ENCODE data around the gene NCOA3.
A peak's percentile ranks its signal among the peaks of the same experiment; 100 is the strongest.
"Not testable (repeated sequence)": the region's sequence is repeated elsewhere in the genome, so short reads cannot be mapped to it uniquely, and the experiment has no call there.

NCOA3 gene

DNA sequence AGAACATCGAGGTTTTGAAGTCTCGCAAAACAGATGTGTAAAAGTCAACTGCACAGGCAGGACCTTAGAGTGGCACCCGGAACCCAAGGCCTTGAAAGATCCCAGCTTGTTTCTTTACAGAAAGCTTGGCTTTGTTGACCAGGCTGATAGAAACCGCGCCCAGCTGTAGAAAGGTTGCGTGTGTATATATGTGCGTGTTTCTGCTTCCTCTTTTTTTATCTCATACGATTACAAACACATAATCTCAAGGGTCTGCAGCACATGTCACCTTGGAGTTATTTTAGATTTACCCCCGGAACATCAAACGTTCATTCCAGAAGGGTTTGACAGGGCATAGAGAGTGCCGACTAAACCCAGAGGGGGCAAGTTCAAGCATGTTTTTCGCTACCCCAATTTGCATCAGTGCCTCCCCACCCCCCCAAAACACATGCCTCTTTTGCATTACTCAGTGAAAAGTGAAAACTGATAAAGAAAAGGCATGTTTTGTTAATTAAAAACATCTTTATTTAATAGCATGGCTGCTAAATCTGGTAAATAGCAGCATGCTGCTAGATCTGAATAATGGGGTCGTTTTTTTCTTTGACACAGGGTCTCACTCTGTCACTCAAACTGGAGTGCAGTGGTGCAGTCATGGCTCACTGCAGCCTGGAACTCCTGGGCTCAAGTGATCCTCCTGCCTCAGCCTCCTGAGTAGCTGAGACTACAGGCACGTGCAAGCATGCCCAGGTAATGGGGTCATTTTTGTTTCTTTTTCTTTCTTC is 33.2 kb upstream of the NCOA3 start:
- no peak for DNase-seq

DNA sequence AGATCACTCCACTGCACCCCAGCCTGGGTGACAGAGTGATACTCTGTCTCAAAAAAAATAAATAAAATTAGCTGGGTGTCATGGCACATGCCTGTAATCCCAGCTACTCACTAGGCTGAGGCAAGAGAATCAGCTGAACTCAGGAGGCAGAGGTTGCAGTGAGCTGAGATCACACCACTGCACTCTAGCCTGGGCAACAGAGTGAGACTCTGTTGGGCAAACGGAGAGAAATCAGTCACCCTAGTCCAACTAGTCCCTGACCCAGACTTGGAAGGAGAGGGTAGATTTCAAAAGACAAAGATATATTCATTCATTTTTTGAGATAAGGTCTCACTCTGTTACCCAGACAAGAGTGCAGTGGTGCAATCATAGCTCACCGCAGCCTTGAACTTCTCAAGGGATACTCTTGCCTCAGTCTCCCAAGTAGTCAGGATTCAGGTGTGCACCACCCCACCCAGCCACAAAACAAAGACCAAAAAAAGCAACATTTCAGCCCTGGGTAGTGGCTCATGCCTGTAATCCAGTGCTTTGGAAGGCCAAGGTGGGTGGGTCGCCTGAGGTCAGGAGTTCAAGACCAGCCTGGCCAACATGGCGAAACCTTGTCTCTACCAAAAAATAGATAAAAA is 26.2 kb upstream of the NCOA3 start:
- DNase-seq, result no peak

DNA sequence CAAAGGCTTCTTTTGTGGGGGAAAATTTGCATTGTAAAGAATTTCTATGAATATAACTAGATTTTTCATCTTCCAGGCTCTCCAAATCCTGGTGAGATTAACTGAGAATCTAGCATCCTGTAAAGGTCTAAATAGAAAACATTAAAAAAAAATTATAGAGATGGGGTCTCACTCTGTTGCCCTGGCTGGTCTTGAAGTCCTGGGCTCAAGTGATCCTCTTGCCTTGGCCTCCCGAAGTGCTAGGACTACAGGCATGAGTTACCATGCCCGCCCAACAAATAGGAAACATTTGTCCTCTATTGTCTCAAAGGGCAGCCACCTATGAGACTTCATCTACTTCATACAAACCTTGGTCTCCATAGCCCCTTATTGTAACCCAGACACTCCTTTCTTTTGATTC is 25.2 kb upstream of the NCOA3 start:
- no peak for DNase-seq

DNA sequence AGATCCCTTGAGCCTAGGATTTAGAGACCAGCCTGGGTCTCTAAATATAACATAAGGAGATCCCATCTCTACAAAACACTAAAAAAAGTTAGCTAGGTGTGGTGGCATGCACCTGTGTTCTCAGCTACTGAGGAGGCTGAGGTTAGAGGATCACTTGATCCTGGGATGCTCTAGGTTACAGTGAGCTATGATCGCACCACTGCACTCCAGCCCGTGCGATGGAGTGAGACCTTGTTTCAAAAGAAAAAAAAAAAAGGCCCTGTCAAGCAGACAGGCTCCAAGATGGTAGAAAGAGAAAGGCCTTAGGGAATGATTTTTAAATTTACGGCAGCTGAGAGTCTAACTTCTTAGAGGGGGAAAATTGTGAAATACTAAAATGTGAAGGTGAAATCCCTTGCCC is 22.6 kb upstream of the NCOA3 start:
- DNase-seq, result no peak

DNA sequence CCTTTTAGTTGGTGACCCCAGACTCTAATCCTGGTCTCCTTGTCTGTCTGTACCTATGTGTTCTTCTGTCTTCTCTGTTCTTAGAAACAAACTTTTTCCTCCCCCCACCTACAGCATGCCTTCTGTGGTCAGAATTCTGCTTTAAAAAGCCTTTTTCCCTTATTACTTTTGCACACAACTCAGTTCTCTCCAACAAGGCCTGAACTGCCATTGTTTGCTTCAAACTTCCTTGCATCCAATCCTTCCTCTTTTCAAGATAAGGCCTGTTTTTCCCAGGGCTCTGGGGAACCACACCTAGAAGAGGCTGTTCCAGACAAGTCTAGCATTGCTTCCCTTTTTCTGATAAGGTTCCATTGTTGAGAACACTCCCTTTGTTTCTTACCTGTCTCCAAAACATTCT is 22.2 kb upstream of the NCOA3 start:
- no peak for DNase-seq

DNA sequence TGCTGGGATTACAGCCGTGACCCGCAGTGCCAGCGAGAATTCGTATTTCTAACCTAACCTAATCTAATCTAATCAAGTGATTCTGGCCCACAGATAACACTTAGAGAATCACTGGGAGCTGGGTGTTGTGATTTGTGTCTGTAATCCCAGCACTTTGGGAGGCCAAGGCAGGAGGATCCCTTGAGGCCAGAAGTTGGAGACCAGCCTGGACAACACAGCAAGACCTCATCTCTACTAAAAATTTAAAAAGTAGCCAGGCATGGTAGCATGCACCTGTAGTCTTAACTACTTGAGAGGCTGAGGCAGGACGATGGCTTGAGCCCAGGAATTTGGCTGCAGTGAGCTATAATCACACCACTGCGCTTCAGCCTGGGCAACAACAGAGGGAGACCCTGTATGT is 21.4 kb upstream of the NCOA3 start:
- DNase-seq, result no peak

DNA sequence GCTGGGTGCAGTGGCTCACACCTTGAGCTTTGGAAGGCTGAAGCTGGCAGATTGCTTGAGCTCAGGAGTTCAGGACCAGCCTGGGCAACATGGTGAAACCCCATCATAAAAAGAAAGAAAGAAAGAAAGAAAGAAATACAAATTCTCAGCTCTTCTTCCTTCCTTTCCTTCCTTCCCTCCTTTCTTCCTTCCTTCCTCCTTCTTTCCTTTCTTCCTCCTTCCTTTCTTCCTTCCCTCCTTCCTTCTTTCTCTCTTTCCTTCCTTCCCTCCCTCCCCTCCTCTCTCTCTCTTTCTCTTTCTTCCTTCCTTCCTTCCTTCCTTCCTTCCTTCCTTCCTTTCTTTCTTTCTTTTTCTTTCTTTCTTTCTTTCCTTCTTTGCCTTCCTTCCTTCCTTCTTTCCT is 21.0 kb upstream of the NCOA3 start:
- no peak for DNase-seq

DNA sequence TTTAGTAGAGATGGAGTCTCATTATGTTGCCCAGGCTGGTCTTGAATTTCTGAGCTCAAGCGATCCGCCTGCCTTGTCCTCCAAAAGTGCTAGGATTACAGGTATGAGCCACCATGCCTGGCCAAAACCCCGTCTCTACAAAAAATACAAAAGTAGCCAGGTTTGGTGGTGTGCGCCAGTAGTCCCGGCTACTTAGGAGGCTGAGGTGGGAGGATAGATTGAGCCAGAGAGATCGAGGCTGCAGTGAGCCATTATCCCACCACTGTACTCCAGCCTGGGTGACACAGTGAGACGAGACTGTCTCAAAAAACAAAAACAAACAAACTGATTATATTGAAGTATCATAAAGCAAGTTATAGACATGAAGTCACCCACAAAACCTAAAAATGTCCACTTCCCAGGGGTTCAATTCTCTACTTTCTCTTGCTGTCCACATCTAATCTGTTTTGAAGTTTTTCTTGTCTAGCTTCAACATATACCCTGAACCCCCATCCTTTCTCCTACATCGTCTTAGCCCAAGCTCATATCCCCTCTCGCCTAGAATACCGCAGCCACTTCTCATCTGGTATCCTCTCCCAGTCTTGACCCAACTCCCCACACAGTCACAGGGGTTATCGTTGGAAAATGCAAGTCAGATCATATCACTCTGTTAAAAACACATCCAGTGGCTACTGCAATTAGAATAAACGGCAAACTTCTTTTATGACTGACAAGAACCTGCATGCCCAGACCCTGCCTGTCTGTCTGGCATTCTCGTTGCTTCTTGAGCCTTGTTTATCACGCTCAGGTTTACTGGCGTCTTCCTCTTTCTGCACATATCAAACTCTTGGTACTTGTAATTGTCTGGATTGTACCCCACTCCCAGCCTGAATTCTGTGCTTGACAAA is 20.1 kb upstream of the NCOA3 start:
- no peak for DNase-seq

DNA sequence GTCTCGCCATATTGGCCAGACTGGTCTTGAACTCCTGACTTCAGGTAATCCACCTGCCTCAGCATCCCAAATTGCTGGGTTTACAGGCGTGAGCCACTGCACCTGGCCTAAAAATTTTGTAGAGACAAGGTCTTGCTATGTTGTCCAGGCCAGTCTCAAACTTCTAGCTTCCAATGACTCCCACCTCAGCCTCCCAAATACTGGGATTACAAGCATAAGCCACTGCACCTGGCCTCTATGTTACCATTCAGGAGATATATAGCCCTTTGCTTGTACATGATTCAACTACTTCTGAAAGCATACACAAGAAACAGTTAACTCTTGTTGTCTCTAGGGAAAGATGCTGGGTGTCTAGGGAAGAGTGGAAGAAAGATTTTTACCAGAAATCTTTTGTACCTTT is 19.0 kb upstream of the NCOA3 start:
- no peak for DNase-seq

DNA sequence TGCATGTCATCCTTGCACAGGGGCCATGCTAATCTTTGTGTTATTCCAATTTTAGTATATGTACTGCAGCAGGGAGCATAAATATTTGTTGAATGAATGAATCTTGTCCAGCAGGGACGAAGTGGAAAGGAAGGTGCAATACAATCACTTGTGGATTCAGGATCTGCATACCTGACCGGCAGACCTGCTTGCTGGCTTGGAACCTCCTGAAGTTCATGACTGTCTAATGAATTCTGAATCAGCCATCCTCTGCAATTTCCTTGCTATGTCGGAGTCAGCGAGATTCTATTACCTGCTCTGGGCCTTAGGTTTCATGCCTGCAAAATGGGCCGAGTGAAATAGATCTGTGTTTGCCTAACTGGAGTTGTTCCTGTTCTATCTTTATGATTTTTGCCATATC is 17.4 kb upstream of the NCOA3 start:
- DNase-seq, result no peak

DNA sequence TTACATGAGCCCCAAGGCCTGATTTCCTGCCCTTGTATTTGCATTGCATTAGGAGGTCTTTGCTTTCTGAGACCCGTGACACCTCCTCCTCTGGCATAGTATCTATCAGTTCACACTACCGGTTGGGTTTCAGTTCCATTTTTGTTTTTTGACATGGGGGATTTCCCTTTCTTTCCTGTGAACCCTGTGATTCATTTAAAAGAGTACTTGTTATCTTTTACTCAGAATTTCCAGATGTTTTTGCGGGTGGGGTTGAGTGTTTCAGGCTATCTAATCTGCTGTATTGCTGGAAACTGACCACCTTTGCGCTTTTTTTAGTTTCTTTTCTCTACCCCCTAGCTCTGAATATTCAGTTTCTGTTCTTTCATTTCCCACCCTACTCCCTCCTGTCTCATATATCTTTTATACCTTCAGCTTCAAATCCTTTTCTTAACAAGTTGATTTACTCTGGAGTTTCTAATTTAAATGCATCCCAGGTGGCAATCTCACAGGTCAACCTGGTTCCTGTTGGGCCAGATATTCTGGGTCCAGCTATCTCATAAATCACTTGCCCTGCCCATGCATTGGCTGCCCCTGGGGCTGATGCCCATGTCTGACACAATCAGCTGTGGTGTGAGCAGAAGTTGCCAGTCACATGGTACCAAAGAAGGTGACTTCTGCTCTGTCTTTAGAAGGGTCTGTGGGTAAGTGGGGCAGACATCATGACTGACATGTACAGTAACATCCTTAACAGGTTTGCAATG is 14.3 kb upstream of the NCOA3 start:
- peak; percentile 8 to 48 (median 10) for DNase-seq

DNA sequence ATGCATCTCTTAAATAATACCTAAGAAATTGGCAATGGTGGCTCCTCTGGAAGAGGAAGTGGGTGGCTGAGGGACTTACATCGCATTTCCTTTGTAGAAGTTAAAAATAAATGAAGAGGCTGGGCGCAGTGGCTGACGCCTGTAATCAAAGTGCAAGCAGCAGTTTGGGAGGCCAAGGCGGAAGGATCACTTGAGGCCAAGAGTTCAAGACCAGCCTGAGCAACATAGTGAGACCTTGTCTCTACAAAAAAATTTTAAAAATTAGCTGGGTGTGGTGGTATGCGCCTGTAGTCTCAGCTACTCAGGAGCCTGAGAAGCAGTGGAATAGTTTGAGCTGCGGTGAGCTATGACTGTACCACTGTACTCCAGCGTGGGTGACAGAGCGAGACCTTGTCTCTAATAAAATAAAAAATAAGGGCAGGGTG is 12.2 kb upstream of the NCOA3 start:
- DNase-seq, result peak in 2 of 4 experiments; percentile 12 to 28

DNA sequence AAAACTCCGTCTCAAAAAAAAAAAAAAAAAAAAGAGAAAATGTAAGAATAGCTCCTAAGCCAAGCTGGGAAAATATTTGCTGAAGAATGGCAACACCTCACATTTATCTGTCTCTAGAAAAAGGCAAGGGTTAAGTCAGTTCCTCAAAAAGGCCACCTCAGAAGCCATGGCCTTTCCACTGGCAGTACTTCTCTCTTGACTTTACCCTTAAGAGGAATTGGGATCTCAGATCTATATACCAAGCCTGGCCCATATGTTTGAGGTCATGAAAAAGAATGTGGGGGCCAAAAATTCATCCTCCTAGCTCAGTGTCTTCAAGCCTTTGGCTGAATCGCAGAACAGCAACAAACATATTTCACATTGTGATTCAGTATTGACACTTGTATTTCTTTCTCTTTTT is 10.9 kb upstream of the NCOA3 start:
- no peak for DNase-seq

DNA sequence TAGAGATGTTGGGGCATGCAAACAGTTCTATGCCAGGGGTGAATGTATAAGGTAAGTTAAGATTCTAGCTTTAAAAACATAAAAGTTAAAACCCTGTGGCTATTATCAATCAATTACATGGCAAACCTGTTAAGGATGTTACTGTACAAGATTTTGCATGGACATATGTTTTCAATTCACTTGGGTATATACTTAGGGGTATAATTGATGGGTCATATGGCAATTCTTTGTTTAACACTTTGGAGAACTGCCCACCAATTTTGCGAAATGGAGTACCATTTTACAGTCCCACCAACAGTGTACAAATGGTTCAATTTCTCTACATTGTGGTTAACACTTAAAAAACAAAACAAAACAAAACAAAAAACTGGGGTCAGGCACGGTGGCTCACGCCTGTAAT is 9.4 kb upstream of the NCOA3 start:
- no peak for DNase-seq

DNA sequence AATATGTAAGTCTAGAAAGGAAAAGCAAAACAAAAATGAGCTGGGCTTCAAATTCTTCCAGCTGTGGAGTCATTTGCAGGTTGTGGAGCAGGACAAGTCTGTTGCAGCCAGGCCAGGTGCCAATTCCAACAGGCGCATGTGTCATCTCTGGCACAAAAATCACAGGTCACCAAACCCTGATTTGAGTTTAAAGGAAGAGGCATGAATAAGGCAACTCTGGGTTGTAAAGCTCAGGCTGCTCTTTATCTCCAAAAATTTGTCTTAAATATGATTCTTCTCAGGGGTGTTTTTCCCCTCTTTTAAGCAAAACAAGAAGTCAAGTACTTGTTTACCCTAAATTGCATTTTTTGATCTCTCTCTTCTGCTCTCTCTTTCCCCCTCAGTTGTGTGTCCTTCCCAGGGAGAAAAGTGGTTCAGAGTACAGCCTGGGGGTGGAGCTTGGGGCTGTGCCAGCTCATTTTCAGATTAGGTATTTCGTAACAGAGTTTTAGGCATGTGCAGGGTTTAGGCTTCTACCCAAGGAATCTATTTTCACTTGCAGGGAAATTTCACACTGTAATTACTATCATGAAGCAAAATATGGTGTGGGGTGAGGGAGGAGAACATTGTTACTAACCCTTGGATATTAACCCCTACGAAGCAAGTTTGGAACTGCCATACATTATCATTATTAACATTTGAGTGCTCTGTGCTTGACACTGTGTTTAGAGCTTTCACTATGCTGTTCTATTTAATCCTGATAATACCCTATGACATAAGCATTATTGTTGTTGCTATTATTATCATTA is 8.3 kb upstream of the NCOA3 start:
- peak in 2 of 4 experiments; percentile 6 to 25 for DNase-seq

DNA sequence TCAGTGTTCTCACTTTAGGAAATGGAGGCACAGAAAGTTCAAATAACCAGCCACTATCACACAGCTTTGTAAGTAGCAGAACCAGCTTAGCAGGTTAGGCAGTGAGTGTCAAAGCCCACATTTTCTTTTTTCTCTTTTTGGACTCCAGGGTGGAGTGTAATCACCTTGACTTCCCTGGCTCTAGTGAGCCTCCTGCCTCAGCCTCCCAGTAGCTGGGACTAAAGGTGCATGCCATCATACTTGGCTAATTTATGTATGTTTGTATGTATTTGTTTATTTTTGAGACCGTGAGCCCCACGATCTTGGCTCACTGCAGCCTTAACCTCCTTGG is 7.8 kb upstream of the NCOA3 start:
- DNase-seq, result no peak

DNA sequence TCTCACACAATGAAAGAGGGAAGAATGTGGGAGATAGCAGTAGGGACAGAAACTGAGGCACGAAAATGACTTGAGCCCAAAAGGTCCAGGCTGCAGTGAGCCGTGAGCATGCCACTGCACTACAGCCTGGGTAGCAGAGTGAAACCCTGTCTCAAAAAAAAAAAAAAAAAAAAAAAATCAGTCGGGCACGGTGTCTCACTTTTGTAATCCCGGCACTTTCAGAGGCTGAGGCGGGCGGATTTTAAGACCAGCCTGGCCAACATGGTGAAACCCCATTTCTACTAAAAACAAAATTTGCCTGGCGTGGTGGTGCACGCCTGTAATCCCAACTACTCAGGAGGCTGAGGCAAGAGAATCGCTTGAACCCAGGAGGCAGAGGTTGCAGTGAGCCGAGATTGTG is 7.1 kb upstream of the NCOA3 start:
- not testable (repeated sequence) for DNase-seq

DNA sequence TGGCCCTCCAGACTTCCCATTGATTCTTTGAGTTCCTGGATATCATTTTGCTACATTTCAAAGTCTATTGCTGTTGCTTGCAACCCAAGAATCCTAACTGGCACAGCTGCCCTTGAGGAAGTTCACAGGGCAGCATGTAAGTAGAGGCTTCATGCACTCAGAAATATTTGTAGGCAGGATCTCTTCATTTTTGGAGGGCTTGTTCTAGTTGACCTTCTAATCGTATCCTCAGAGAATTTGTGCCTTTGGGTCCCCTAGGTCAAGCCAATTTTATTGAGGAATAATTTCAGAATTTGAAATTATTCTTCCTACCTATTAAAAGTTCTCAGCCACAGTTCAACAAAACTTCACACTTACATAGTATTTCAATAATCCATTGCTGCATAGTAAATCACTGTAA is 5.6 kb upstream of the NCOA3 start:
- DNase-seq, result no peak

DNA sequence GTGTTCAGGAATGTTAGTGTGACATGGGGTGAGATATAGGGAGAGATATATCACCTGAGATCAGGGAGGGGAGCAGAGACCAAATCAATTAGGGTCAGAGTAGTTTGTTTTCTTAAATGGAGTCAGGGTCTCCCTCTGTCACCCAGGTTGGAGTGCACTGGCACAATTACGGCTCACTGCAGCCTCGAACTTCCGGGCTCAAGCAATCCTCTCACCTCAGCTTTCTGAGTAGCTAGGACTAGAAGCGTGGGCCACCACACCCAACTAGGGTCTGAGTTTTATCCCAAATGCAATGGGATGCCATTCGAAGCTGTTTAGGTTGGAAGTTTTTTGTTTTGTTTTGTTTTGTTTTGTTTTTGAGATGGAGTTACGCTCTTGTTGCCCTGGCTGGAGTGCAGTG is 3.1 kb upstream of the NCOA3 start:
- no peak for DNase-seq

DNA sequence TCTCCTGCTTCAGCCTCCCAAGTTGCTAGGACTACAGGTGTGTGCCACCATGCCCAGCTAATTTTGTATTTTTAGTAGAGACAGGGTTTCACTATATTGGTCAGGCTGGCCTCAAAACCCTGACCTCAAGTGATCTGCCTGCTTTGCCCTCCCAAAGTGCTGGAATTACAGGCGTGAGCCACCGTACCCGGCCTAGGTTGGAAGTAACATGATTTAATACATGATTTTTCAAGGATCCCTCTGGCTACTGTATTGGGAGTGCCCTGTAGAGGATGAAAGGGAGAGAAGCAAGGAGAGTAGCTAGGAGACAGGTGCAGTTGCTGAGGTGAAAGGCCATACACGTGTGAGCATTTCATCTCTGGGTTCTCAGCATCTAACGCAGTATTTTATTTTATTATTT is 2.6 kb upstream of the NCOA3 start:
- DNase-seq, result no peak

DNA sequence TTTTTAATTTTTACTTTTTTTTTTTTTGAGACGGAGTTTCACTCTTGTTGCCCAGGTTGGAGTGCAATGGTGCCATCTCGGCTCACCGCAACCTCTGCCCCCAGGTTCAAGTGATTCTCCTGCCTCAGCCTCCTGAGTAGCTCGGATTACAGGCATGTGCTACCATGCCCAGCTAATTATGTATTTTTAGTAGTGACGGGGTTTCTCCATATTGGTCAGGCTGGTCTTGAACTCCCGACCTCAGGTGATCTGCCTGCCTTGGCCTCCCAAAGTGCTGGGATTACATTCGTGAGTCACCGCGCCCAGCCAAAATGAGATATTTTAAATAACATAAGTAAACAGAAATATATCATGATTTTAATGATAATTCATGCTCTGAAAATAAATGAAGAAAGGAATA is 1.6 kb upstream of the NCOA3 start:
- not testable (repeated sequence) for DNase-seq

DNA sequence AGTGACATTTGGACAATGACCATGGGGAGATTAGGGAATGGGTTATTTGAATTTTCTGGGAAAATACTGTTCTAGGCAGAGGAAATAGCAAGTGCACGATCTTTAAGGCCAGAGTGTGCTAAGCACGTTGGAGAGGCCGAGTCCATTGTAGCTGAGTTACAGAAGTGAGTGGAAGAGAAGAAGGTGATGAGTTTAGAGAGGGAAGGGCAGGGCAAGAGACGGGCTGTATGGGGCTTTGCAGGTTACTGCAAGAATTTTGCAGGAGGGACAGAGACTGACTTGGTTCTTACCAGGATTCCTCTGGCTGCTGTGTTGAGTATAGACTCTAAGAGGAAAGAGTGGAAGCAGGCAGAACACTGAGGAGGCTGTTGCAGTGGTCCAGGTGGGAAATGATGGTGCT is 1.1 kb upstream of the NCOA3 start:
- no peak for DNase-seq

DNA sequence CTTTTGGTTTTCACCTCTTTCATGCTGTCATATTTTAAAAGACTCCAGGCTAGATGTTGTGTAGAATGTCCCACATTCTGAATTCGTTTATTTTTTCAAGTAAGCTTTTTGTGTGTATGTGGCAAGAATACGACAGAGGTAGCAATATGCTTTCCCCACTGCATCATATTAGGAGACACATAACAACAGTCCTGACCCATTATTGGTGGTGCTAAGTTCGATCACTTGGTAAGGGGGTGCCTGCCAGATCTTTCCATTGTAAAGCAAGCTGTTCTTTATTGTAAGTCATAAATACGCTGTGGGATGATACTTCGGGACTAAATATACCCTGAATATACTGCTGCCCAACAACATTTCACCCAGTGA is 588 bp upstream of the NCOA3 start:
- no peak for DNase-seq
